ENCODE results near the gene FBXW11.

DNA sequence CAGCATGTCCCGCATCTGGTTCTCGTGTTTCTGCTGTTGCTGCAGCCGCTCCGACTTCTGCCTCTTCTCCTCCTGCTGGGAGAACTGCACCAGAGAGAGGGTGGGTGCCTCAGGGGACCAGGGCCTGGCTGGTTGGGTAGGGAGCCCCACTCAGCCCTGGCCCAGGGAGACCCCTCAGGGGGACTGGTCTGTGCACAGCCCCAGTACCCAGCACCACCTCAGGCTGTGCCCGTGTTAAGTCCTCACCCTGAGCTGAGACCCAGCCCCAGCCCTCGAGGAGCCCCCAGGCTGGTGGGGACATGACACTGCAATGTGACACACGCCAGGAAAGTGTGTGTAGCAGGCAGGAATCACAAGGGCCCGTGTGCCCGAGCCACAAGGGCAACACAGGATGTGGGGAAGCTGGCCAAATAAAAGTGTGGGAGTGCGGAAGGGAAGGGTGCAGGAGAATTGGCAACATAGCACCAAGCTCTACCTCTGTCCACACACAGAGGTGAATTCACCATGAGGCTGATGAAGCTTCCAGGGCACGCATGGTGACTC, 48.2 kb upstream of the FBXW11 start:
- no peak for TF ChIP-seq POLR2A (IDR thresholded peaks at IDR 0.05; ENCODE audit: low read depth, low read length)
- no peak for TF ChIP-seq TAF1 (IDR thresholded peaks at IDR 0.05; ENCODE audit: borderline replicate concordance, low read depth, low read length)
- TF ChIP-seq POLR2AphosphoS5 (IDR thresholded peaks at IDR 0.05; ENCODE audit: low read depth, low read length) = no peak

All from GM12892 (cell line).